SU-DHL-6 (cell line): ENCODE measurements around the gene ACLY.

Source experiments
- H2AFZ ChIP-seq: fragments of 200-600 bp; sonication (generic); 2 replicates; pipeline ENCODE4 v1.6.1; 2014; ENCODE audit warnings: low read depth, mild to moderate bottlenecking, moderate library complexity, mixed read lengths, antibody characterized with exemption, low read length; ENCODE audit not compliant: severe bottlenecking
- H3F3A ChIP-seq: fragments of 200-600 bp; shearing (Covaris generic); 2 replicates; pipeline ENCODE4 v1.6.0; 2016; ENCODE audit warnings: antibody characterized with exemption, mild to moderate bottlenecking; ENCODE audit not compliant: insufficient read depth
- H3K27ac ChIP-seq: fragments of 200-600 bp; sonication (generic); 2 replicates; pipeline ENCODE4 v1.5.1; 2016; ENCODE audit warnings: low read depth, mild to moderate bottlenecking, low read length, moderate library complexity, mixed read lengths
- H3K27me3 ChIP-seq: fragments of 200-600 bp; sonication (generic), shearing (Covaris generic); 2 replicates; pipeline ENCODE4 v1.6.0; 2014; ENCODE audit warnings: mild to moderate bottlenecking, low read length
- H3K36me3 ChIP-seq: fragments of 200-600 bp; sonication (generic); 2 replicates; pipeline ENCODE4 v1.6.1; 2014; ENCODE audit warnings: mild to moderate bottlenecking, low read length, mixed read lengths
- H3K4me2 ChIP-seq: fragments of 300-600, 200-600 bp; shearing (Covaris generic), sonication (generic); 2 replicates; pipeline ENCODE4 v1.6.0; 2014; ENCODE audit warnings: low read length, low read depth, mild to moderate bottlenecking; ENCODE audit not compliant: poor library complexity, severe bottlenecking
- H3K4me3 ChIP-seq: fragments of 200-600 bp; sonication (generic); 2 replicates; pipeline ENCODE4 v1.5.1; 2014; ENCODE audit warnings: antibody characterized with exemption, low read length, mild to moderate bottlenecking, mixed read lengths; ENCODE audit not compliant: insufficient read depth, poor library complexity, severe bottlenecking
- H3K79me2 ChIP-seq: fragments of 200-600 bp; sonication (generic); 2 replicates; pipeline ENCODE4 v1.6.1; 2014; ENCODE audit warnings: mild to moderate bottlenecking, low read length, moderate library complexity; ENCODE audit not compliant: insufficient read depth
- H3K9ac ChIP-seq: fragments of 200-600 bp; sonication (generic); 2 replicates; pipeline ENCODE4 v1.7.0; 2014; ENCODE audit warnings: mild to moderate bottlenecking, low read length
- H3K9me2 ChIP-seq: fragments of 200-600 bp; sonication (generic); replicated peaks from 2 replicates; pipeline ENCODE4 v1.6.1; 2014; ENCODE audit warnings: low read length; ENCODE audit not compliant: insufficient read depth
- H3K9me3 ChIP-seq: fragments of 200-600 bp; sonication (generic); 2 replicates; pipeline ENCODE4 v1.6.1; 2014; ENCODE audit warnings: low read length, mixed read lengths; ENCODE audit not compliant: insufficient read depth
- H4K20me1 ChIP-seq: fragments of 200-600 bp; sonication (generic); 2 replicates; pipeline ENCODE4 v1.6.1; 2014; ENCODE audit warnings: low read depth, mild to moderate bottlenecking, antibody characterized with exemption, low read length, moderate library complexity, mixed read lengths
- EZH2phosphoT487 ChIP-seq: fragments of 200-600 bp; sonication (generic), shearing (Covaris generic); conservative IDR thresholded peaks from 2 replicates; pipeline ENCODE4 v1.6.1; 2018; ENCODE audit warnings: mild to moderate bottlenecking, antibody characterized with exemption, low read length, moderate library complexity, mixed read lengths
- TF ChIP-seq, protein P1 (sequence below): fragments of 200-600 bp; sonication (generic); IDR thresholded peaks from one replicate; pipeline ENCODE4 v1.5.1; 2017; ENCODE audit warnings: antibody characterized with exemption, mild to moderate bottlenecking, low read length, moderate library complexity; ENCODE audit not compliant: insufficient read depth, poor library complexity, severe bottlenecking

The ACLY gene

DNA sequence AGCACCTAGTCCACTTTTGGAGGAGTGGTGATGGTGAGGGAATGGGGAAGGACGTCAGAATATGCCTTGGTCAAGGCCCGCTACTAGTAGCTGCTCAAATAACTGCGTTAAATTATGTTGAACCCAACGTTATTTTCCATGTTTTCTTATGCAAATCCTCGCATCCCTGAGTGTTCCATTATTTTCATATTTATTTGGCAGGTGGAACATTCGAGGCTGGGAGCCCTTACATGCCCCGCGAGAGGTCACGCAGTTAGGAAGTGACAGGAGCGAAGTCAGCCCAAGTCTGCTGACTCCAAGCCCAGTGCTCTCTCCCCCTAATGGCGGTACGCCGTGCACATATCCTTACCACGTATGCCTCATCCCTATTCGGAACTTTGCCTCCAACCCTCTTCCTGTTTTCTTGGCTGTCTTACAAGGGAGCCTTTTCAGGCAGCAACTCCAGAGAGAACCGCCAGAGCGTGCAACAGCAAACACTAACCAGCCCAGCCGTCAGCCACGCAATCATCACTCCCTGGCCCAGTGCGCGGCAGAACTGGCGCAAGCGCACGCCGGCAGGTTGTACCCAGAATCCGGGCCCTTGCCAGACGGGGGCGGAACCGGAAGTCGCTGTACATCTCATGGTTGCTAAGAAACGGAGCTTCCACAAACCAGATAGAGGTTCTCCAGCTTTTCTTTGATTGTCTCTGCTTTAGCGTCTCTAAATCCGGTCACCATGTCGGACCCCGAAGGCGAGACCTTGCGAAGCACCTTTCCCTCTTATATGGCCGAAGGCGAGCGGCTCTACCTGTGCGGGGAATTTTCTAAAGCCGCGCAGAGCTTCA, 11.5 kb upstream of the ACLY start, which contains the start of gene ODAD4:
Gene ODAD4, plus strand, starts transcription at position 609 of the 824 bp plus-strand sequence. Its CDS starts 107 bp downstream, at position 716.
- Histone ChIP-seq H3F3A (peaks cover 5% of the 10 kb centered on the region; the same call in 1 of the 2 replicates), H3K27ac (0 out of 2 replicates have a peak within 1 kb of the TSS, but pooled peaks have one; percentile 2), H2AFZ (peak within 1 kb of the TSS; percentile 30), H3K9me2 (no peaks in the 10 kb centered on the region), H3K9me3 (no peaks in the 10 kb centered on the region), H3K9ac (peak within 1 kb of the TSS; percentile 63), H3K36me3 (no peaks in the 10 kb centered on the region), H3K4me2 (peak within 1 kb of the TSS; percentile 93), H3K79me2 (0 out of 2 replicates have a peak, but pooled peaks cover 11% of the 10 kb centered on the region), H4K20me1 (no peaks in the 10 kb centered on the region), H3K4me3 (peak within 1 kb of the TSS; percentile 64), H3K27me3 (no peaks in the 10 kb centered on the region)
- no peak for TF ChIP-seq EZH2phosphoT487
- TF ChIP-seq, protein P1, sequence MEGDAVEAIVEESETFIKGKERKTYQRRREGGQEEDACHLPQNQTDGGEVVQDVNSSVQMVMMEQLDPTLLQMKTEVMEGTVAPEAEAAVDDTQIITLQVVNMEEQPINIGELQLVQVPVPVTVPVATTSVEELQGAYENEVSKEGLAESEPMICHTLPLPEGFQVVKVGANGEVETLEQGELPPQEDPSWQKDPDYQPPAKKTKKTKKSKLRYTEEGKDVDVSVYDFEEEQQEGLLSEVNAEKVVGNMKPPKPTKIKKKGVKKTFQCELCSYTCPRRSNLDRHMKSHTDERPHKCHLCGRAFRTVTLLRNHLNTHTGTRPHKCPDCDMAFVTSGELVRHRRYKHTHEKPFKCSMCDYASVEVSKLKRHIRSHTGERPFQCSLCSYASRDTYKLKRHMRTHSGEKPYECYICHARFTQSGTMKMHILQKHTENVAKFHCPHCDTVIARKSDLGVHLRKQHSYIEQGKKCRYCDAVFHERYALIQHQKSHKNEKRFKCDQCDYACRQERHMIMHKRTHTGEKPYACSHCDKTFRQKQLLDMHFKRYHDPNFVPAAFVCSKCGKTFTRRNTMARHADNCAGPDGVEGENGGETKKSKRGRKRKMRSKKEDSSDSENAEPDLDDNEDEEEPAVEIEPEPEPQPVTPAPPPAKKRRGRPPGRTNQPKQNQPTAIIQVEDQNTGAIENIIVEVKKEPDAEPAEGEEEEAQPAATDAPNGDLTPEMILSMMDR = no peak

DNA sequence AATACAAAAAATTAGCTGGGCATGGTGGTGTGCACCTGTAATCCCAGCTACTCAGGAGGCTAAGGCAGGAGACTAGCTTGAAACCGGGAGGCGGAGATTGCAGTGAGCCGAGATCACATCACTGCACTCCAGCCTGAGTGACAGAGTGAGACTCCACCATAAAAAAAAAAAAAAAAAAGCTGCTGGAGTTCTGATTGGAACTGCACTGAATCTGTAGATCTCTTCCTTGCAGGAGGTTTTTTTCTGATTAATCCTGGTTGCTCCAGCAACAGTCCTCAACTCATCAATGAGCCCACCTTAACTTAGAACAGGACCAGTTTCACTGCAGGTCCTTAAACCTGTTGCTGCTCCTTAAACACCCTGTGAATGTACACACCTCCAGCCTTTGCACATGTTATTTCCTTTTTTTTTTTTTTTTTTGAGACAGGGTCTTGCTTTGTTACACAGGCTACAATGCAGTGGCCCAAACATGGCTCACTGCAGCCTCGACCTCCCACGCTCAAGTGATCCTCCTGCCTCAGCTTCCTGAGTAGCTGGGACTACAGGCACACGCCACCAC, 10.0 kb upstream of the ACLY start:
- no peak overlapping the region for H3K4me3 ChIP-seq
- no peaks in the 10 kb centered on the region for H3K9me3 ChIP-seq
- H3F3A ChIP-seq = peaks cover 5% of the 10 kb centered on the region; the same call in 1 of the 2 replicates
- H3K27ac ChIP-seq = no peak overlapping the region
- TF ChIP-seq, protein P1 = no peak
- no peak for TF ChIP-seq EZH2phosphoT487
- H3K9me2 ChIP-seq = no peaks in the 10 kb centered on the region
- H2AFZ ChIP-seq = no peak overlapping the region
- 0 out of 2 replicates have a peak, but pooled peaks cover 11% of the 10 kb centered on the region for H3K79me2 ChIP-seq
- no peaks in the 10 kb centered on the region for H3K36me3 ChIP-seq
- peak overlapping the region; percentile 93 for H3K4me2 ChIP-seq
- no peak overlapping the region; the same call in 1 of the 2 replicates for H3K9ac ChIP-seq
- H4K20me1 ChIP-seq = no peaks in the 10 kb centered on the region
- H3K27me3 ChIP-seq = no peaks in the 10 kb centered on the region

DNA sequence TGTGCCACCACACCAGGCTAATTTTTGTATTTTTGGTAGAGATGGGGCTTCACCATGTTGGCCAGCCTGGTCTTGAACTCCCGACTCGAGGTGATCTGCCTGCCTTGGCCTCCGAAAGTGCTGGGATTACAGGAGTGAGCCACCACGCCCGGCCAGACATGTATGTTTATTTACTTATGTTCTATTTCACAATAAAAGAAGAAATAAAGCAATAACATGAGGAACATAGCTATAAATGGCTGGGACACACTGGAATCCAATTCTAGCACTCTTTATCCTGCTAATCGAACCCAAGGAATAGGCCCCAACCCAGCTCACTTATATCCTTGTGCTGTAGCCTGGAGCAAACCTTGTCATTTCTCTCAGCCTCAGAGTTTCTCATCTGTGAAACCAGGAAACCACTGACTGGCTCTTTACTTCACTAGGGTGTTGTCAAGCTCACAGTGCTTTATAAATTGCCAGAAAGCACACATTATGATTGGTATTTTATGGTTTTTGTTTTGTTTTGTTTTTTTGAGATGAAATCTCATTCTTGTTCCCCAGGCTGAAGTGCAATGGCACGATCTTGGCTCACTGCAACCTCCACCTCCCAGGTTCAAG, 7.3 kb upstream of the ACLY start:
- Histone ChIP-seq H3K27me3 (no peaks in the 10 kb centered on the region), H2AFZ (no peak overlapping the region), H3K79me2 (0 out of 2 replicates have a peak, but pooled peaks cover 11% of the 10 kb centered on the region), H3K9me2 (no peaks in the 10 kb centered on the region), H3K9ac (no peak overlapping the region), H3K27ac (no peak overlapping the region), H3K9me3 (no peaks in the 10 kb centered on the region), H3F3A (peaks cover 18% of the 10 kb centered on the region), H3K4me2 (no peak overlapping the region), H4K20me1 (no peaks in the 10 kb centered on the region), H3K4me3 (no peak overlapping the region), H3K36me3 (no peaks in the 10 kb centered on the region)
- TF ChIP-seq EZH2phosphoT487 = no peak
- TF ChIP-seq, protein P1 = no peak
